Trophoblast cell (in vitro differentiated cells and primary cell): Measurements from ENCODE around the gene TRERF1.

Source experiments
- DNase-seq, 2 donors: peaks; one replicate each; pipeline ENCODE4 v3.0.0-alpha.2; 2016
- H2AFZ ChIP-seq: 2 replicates; pipeline ENCODE4 v1.6.1; 2013; ENCODE audit warnings: low read length, moderate library complexity, mild to moderate bottlenecking; ENCODE audit not compliant: insufficient read depth, poor library complexity
- H2AK5ac ChIP-seq: 2 replicates; pipeline ENCODE4 v1.6.1; 2013; ENCODE audit warnings: mild to moderate bottlenecking, low read length
- H2BK120ac ChIP-seq: 2 replicates; pipeline ENCODE4 v1.6.1; 2013; ENCODE audit warnings: low read length, mild to moderate bottlenecking, moderate library complexity; ENCODE audit not compliant: insufficient read depth, poor library complexity
- H2BK12ac ChIP-seq: 2 replicates; pipeline ENCODE4 v1.6.1; 2013; ENCODE audit warnings: mild to moderate bottlenecking, low read length, moderate library complexity
- H2BK5ac ChIP-seq: 2 replicates; pipeline ENCODE4 v1.6.1; 2013; ENCODE audit warnings: low read length, low read depth, moderate library complexity, mild to moderate bottlenecking; ENCODE audit not compliant: poor library complexity
- H3K14ac ChIP-seq: 2 replicates; pipeline ENCODE4 v1.6.1; 2013; ENCODE audit warnings: mild to moderate bottlenecking, low read length
- H3K18ac ChIP-seq: 2 replicates; pipeline ENCODE4 v1.6.1; 2013; ENCODE audit warnings: mild to moderate bottlenecking, low read length
- H3K23ac ChIP-seq: 2 replicates; pipeline ENCODE4 v1.6.1; 2013; ENCODE audit warnings: low read length
- H3K27ac ChIP-seq: 2 replicates; pipeline ENCODE4 v1.5.1; 2013; ENCODE audit warnings: low read depth, mild to moderate bottlenecking, inconsistent platforms, low read length, moderate library complexity
- H3K27me3 ChIP-seq: 2 replicates; pipeline ENCODE4 v1.6.1; 2013; ENCODE audit warnings: inconsistent platforms, mild to moderate bottlenecking, low read length, moderate library complexity; ENCODE audit not compliant: insufficient read depth
- H3K36me3 ChIP-seq, 2 experiments: 1 replicate in 1 of 2; 2 replicates in 1 of 2; pipeline ENCODE4 v1.6.1; 2013; ENCODE audit warnings: low read length in 2 of 2, mild to moderate bottlenecking in 2 of 2, moderate library complexity in 1 of 2; ENCODE audit not compliant: insufficient read depth in 2 of 2, control insufficient read depth in 1 of 2
- H3K4ac ChIP-seq: 2 replicates; pipeline ENCODE4 v1.6.1; 2013; ENCODE audit warnings: low read depth, mild to moderate bottlenecking, low read length, moderate library complexity
- H3K4me1 ChIP-seq, 2 experiments: 1 replicate in 1 of 2; 2 replicates in 1 of 2; pipeline ENCODE4 v1.6.1; 2013; ENCODE audit warnings: low read length in 2 of 2, mild to moderate bottlenecking in 2 of 2, moderate library complexity in 1 of 2; ENCODE audit not compliant: insufficient read depth in 2 of 2, control insufficient read depth in 1 of 2
- H3K4me2 ChIP-seq: 2 replicates; pipeline ENCODE4 v1.6.1; 2013; ENCODE audit warnings: inconsistent platforms, mild to moderate bottlenecking, low read length, moderate library complexity
- H3K4me3 ChIP-seq: 2 replicates; pipeline ENCODE4 v1.5.1; 2013; ENCODE audit warnings: mild to moderate bottlenecking, low read depth, low read length, inconsistent platforms
- H3K79me1 ChIP-seq: one replicate; pipeline ENCODE4 v1.6.1; 2013; ENCODE audit warnings: low read length
- H3K79me2 ChIP-seq: 2 replicates; pipeline ENCODE4 v1.6.1; 2013; ENCODE audit warnings: low read length, mild to moderate bottlenecking; ENCODE audit not compliant: control insufficient read depth, insufficient read depth, poor library complexity
- H3K9ac ChIP-seq: 2 replicates; pipeline ENCODE4 v1.6.1; 2013; ENCODE audit warnings: mild to moderate bottlenecking, low read length
- H3K9me3 ChIP-seq: 2 replicates; pipeline ENCODE4 v1.6.1; 2013; ENCODE audit warnings: low read depth, mild to moderate bottlenecking, control low read depth, inconsistent platforms, low read length; ENCODE audit not compliant: insufficient read depth
- H4K12ac ChIP-seq: 2 replicates; pipeline ENCODE4 v1.6.1; 2013; ENCODE audit warnings: low read depth, mild to moderate bottlenecking, low read length, moderate library complexity
- H4K8ac ChIP-seq: 2 replicates; pipeline ENCODE4 v1.6.1; 2013; ENCODE audit warnings: low read depth, mild to moderate bottlenecking, low read length, moderate library complexity
- H4K91ac ChIP-seq: one replicate; pipeline ENCODE4 v1.6.1; 2013; ENCODE audit warnings: low read depth, mild to moderate bottlenecking, low read length, moderate library complexity
- WGBS: extraction: QIAGEN DNeasy Blood & Tissue Kit; methylation state at CpG from one replicate; pipeline ENCODE4 v1.1.7; 2013; ENCODE audit warnings: missing lambda C conversion rate; ENCODE audit not compliant: insufficient read length, insufficient coverage; ENCODE audit errors: extremely low coverage; 5-methylcytosine and 5-hydroxymethylcytosine counted together

TRERF1 gene

DNA sequence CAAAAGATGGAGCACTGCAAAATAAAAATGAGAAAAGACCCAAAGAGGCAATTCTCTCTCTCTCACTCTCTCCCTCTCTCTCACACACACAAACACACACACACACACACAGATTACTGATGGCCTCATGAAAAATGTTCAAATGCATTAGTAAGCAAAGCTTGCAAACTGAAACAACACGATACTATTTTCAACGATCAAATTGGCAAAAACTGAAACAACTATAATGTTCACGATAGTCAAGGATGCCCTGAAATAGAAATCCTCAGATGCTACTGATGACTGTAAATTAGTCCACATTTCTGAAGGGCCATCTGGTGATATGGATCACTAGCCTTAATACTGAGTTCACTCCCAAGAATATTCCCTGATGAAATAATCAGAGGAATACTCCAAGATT is 100.8 kb downstream of the TRERF1 start:
- H4K8ac ChIP-seq: no peak overlapping the region
- H3K27me3 ChIP-seq: no peaks in the 10 kb centered on the region
- no peak overlapping the region for H2AFZ ChIP-seq
- no peak overlapping the region for H4K12ac ChIP-seq
- H3K9ac ChIP-seq: no peak overlapping the region
- DNase-seq: no peak
- H3K4me2 ChIP-seq: no peak overlapping the region
- H3K9me3 ChIP-seq: peaks cover 4% of the 10 kb centered on the region
- no peak overlapping the region for H2BK12ac ChIP-seq
- H3K79me2 ChIP-seq: no peaks in the 10 kb centered on the region
- no peaks in the 10 kb centered on the region for H3K4me1 ChIP-seq
- no peak overlapping the region for H2AK5ac ChIP-seq
- no peaks in the 10 kb centered on the region for H3K79me1 ChIP-seq
- no peak overlapping the region for H4K91ac ChIP-seq
- H3K4me3 ChIP-seq: no peak overlapping the region
- H3K4ac ChIP-seq: no peak overlapping the region
- no peak overlapping the region for H3K18ac ChIP-seq
- no peak overlapping the region for H3K27ac ChIP-seq
- H3K14ac ChIP-seq: no peak overlapping the region
- no peak overlapping the region for H2BK5ac ChIP-seq
- H3K23ac ChIP-seq: no peak overlapping the region
- H2BK120ac ChIP-seq: no peak overlapping the region
- H3K36me3 ChIP-seq: no peaks in the 10 kb centered on the region
- no CpG with 5 or more reads among the region's 3 CpGs for WGBS

DNA sequence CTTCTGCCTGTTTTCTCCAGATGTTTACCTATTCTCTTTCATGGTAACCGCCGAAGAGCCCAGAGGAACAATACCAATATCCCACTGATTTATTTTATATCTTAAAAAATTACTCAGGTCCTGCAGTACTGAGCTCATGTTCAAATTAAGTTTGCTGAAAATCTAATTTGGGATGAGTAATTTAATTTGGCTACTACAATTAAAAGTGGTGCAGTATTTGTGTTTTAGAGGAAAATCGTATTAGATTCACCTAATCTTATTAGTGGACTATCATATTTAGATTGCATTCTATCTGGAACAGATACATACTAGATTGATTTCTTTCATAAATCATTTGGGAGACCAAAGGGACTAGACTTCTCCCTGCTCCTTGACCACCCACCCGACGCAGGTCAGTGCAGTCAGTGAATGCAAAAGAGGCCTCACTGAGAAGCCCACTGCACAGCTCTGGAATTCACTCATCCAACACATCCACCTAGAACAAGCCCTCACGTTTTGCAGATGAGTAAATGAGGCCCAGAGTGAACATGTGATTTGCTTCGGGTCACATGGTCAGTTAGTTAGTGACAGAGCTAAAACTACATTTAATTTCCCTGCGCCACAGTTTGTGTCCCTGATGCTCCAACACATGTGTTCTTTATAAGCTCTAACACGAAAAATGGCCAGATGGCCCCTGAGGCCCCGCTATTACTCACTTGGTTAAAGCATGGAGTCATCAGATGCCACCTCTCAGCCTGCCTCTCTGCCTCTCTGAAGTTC is 101.8 kb downstream of the TRERF1 start:
- H3K27ac ChIP-seq: no peak overlapping the region
- H3K4me2 ChIP-seq: no peak overlapping the region
- H3K14ac ChIP-seq: no peak overlapping the region

DNA sequence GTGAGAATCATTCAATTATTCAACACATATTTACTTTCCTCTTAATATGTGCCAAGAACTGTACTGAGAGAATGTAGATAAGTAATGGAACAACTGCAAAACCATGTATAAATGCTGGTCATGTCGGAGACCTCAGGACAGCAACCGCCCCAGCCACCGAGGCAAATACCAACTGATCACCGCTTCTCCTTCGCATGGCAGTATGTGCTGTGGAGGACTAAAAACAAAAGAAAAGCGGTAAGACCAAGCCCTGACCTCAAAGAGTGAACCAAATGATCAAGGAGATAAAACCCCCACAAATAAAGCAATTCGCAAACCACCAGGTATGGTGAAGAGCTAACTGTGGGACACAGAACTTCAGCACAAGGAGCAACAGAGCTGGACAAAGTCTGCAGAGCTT is 104.3 kb downstream of the TRERF1 start:
- Histone ChIP-seq H3K18ac (no peak overlapping the region), H2BK12ac (no peak overlapping the region), H3K27ac (no peak overlapping the region), H3K14ac (no peak overlapping the region), H4K8ac (no peak overlapping the region), H3K9ac (no peak overlapping the region), H3K4me2 (no peak overlapping the region), H3K9me3 (peaks cover 3% of the 10 kb centered on the region), H3K36me3 (no peaks in the 10 kb centered on the region), H4K12ac (no peak overlapping the region), H2BK120ac (no peak overlapping the region), H3K27me3 (no peaks in the 10 kb centered on the region), H3K4ac (no peak overlapping the region), H2AFZ (no peak overlapping the region), H3K4me3 (no peak overlapping the region), H2BK5ac (no peak overlapping the region), H3K79me2 (no peaks in the 10 kb centered on the region), H3K79me1 (no peaks in the 10 kb centered on the region), H2AK5ac (no peak overlapping the region), H4K91ac (no peak overlapping the region), H3K23ac (no peak overlapping the region), H3K4me1 (no peaks in the 10 kb centered on the region)
- no peak for DNase-seq
- WGBS: no CpG with 5 or more reads among the region's 7 CpGs

More for the DNA sequence above, 101.8 kb downstream of the TRERF1 start:
- Histone ChIP-seq H3K18ac (no peak overlapping the region), H3K4me3 (no peak overlapping the region), H2BK12ac (no peak overlapping the region), H3K23ac (no peak overlapping the region), H3K9me3 (peaks cover 3% of the 10 kb centered on the region), H4K91ac (no peak overlapping the region), H2AFZ (no peak overlapping the region), H3K9ac (no peak overlapping the region), H2BK120ac (no peak overlapping the region), H3K4me1 (no peaks in the 10 kb centered on the region), H3K79me1 (no peaks in the 10 kb centered on the region), H2AK5ac (no peak overlapping the region), H4K12ac (no peak overlapping the region), H2BK5ac (no peak overlapping the region), H3K4ac (no peak overlapping the region), H4K8ac (no peak overlapping the region), H3K27me3 (no peaks in the 10 kb centered on the region), H3K36me3 (no peaks in the 10 kb centered on the region), H3K79me2 (no peaks in the 10 kb centered on the region)
- no peak for DNase-seq
- WGBS: no CpG with 5 or more reads among the region's 10 CpGs

DNA sequence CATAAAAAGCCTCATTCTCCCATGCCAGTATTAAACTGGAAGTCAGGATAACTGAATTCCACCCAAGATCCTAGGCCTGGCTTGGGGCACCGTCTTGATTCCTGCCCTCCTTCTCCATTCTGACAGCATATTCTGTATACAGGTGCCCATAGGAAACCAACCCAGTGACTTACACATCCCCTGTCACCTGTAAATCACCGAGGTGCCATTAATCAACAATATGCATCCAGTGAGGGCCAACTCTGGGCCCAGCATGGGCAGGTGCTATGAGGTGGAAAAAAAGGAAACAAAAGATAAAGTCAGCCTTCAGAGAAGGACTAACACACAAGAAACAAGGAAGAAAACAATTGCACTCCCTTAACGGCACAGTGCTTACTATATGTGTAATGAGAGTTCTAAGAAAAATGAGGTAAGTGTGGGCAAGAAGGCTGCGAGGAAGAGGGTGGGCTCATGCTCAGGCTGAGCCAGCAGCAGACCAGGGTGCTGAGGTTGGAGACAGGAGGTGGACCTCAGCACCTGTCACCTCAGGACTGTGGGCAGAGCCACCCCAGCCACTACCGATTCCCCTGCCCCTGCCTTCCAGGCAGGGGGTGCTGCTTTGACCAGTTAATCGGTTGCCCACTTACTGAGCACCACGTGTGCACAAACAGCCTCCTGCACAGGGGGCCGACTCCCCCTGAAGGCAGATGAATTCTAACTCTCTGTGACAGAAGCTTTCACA is 105.9 kb downstream of the TRERF1 start:
- Histone ChIP-seq H4K91ac (no peak overlapping the region), H3K4ac (no peak overlapping the region), H3K23ac (no peak overlapping the region), H2BK12ac (no peak overlapping the region), H3K79me2 (no peaks in the 10 kb centered on the region), H4K12ac (no peak overlapping the region), H3K36me3 (no peaks in the 10 kb centered on the region), H2BK120ac (no peak overlapping the region), H2AFZ (no peak overlapping the region), H3K4me3 (no peak overlapping the region), H3K27me3 (no peaks in the 10 kb centered on the region), H3K18ac (no peak overlapping the region), H3K27ac (no peak overlapping the region), H3K14ac (no peak overlapping the region), H2BK5ac (no peak overlapping the region), H3K4me1 (peaks cover 0 to 4% of the 10 kb centered on the region in 2 experiments), H4K8ac (no peak overlapping the region), H3K4me2 (no peak overlapping the region), H2AK5ac (no peak overlapping the region), H3K9ac (no peak overlapping the region), H3K79me1 (no peaks in the 10 kb centered on the region), H3K9me3 (no peaks in the 10 kb centered on the region)
- DNase-seq: no peak
- WGBS: no CpG with 5 or more reads among the region's 8 CpGs
